HG03196 (cell line): Measurements from ENCODE around the gene VAMP3.

Experiments used
- ATAC-seq: cut with Tn5 transposase; IDR thresholded peaks from one replicate; pipeline ENCODE4 v1.9.1; 2021; ENCODE audit not compliant: unreplicated experiment

Gene VAMP3, protein sequence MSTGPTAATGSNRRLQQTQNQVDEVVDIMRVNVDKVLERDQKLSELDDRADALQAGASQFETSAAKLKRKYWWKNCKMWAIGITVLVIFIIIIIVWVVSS

DNA sequence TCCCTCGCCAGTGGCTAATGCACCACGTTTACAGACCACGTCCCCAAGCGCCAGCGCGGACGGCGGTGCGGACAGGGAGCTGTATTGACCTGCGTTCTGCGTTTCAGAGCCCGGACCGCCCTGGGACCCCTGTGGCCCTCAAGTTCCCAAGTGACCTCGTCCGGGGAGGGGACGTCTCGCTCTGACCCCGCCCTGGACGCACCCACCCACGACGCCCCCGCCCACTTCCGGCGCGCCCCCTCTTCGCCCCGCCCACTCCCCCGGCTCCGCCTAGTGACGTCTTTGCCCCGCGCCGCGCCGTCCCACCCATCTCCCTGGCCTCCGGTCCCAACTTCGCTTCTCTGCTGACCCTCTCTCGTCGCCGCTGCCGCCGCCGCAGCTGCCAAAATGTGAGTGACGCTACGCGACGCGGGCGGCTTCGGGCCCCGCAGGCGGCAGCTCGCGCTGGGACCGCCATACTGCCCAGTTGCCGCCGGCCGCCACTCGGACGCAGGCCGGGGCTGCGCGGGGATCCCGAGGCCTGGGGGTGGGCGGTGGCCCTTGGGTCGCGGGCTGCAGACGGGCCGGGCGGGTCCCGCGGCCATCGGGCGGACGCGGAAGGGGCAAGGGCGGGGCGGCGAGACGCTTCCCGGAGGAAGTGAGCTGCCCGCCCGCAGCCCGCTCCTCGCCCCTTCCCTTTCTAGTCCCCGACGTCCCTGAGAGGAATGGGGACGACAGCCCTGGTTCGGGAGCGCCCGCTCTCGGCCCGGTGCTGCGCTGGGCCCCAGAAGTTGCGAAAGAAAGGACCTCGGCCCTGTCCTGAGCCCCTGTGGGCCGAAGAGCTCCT is at the start of gene VAMP3:
Gene VAMP3, plus strand, starts transcription at position 300 of the 826 bp plus-strand sequence. Its CDS starts 88 bp downstream, at position 388.
- peak; percentile 68 for ATAC-seq

DNA sequence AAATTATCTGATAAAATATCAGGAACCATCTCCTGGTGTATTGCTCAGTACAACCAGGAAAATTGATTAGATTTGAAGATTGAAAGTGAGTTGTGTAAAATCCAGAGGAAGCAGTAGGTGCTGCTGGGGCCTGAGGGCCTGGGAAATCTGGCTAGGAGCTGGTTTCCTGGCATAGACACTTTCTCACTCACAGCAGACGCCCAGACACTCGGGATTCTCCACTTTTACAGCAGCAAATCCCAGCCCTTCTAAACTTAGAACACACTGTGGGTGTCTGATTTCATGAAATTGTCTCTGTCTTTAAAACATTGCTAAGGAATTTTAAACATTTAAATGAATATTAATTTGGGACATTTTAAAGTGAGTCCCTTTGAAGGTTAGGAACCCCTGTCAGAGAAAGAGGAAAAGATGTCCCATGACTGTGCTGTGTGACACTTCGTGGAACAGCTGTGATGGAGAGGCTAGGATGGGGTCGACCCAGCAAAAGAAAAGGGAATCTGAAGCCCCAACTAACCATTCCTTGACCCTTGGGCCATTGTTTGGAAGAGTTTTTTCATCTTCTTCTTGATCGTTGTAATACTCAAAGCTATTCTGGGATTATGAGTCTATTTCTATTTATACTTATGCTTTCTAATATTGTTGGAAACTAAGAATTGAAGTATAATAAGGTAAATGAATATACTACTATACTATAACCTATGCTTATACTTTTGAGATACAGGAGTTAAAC is 49.0 kb upstream of the VAMP3 start:
- no peak for ATAC-seq

DNA sequence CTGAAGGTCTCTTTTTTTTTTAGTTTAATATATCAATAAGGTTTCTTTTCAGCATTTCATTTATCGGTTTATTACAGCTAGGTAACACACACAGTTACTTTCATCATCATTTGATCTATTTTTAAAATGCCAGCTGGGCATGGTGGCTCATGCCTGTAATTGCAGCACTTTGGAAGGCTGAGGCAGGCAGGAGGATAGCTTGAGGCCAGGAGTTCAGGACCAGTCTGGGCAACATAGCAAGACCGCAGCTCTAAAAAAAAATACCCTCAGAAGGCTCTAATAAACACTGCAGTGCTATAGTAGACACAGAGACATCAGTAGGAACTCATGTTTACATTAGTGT is 48.5 kb upstream of the VAMP3 start:
- ATAC-seq: no peak

DNA sequence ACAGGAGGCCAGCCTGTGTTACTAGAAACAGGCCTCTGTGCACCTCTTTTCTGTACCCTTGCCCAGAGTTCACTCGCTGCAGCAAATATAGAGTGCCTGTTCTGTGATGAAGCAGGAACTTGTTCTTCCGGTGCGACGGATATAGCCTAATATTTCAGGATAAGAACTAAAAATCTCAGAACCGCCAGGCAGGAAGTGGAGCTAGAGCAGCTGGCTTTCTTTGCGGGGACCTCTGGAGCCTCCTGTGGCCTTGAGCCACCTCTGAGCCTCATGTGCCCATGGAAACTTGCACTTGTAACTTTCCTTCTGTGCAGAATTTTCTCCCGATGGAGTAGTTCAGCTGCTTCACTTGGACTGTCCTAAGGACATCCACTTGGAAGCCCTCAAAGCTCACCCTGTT is 44.5 kb upstream of the VAMP3 start:
- no peak for ATAC-seq

DNA sequence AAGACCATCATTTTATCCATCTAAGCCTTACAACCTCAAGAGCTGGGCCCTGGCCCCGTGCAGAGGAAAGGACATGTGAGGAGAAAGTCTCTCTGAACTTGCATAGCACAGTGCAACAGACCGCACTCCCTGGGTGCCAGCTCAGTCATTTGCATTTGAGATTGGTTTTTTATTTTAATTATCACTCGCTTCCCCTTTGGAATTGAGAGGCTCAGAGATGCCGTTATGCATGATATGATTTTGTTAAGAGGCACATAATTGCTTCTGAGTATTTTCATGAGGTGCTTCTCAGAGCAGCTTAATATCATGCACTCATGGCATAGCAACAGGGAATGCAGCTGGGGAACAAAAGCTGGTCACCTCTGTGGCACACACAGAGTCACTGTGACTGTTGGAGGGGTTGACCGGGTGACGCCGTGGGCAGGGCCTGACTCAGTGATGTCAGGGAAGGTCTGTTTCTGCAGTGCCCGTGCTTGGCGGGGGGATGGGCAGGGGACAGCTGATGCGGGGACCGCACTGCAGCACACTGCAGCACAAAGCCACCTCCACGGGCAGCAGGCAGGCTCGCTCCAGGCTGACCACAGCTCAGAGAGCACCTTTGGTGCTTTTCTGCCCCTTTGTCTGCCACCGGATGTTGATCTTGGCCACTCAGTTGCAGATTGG is 43.2 kb upstream of the VAMP3 start:
- ATAC-seq: no peak

DNA sequence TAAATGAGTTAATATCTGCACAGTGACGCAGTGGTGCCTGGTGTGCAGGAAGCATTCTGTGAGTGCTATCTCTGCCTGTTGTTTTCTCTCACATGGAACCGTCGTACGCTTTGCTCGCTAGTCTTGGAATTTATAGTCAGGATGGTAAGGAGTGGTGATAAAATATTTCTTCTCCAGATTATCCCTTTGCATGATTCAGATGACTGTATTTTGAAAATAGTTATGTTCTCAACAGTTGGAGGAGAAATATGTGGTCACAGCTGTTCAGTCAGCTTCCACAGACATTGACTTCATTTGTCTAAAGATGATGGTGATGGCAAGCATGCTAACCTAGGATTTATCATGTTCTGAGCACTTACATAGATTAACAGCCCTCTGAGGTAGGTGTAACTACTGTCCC is 41.3 kb upstream of the VAMP3 start:
- ATAC-seq: no peak

DNA sequence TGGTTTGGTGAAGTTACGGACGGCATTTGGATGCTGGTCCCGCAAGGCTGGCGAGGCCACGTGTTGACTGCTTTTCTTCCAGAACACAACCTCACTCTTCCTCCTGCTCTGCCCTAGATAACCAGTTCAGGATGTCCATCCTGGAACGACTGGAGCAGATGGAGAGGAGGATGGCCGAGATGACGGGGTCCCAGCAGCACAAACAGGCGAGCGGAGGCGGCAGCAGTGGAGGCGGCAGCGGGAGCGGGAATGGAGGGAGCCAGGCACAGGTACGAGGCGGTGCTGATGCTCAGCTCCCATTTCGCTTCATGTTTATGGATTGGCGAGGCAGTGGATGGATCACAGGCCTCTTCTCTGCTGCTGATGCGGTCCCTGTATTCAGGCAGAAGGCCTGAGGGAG is 38.8 kb upstream of the VAMP3 start:
- no peak for ATAC-seq

DNA sequence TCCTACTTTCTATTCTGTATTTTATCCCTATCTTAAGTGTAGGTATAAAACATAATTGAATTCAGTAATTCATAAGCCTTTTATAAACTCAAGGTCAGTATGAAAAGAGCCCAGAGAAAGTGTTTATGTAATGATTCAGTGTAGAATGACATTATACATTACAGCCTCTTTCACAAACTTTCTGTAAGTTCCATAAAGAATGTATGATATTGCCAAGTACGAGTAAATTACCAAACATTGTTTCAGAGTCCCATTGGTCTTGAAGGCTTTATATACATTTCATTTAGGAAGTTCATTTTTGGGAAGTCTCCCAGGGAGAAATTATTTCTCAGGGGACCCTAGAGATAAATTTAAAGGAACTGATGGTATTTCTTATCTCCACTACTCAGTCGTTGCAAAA is 37.8 kb upstream of the VAMP3 start:
- ATAC-seq: no peak

DNA sequence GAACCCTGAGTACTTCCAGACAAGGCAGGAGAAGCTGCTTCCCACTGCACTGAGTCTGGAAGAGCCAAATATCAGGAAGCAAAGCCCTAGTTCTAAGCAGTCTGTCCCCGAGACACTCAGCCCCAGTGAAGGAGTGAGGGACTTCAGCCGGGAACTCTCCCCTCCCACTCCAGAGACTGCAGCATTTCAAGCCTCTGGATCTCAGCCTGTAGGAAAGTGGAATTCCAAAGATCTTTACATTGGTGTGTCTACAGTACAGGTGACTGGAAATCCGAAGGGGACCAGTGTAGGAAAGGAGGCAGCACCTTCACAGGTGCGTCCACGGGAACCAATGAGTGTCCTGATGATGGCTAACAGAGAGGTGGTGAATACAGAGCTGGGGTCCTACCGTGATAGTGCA is 33.1 kb upstream of the VAMP3 start:
- no peak for ATAC-seq

DNA sequence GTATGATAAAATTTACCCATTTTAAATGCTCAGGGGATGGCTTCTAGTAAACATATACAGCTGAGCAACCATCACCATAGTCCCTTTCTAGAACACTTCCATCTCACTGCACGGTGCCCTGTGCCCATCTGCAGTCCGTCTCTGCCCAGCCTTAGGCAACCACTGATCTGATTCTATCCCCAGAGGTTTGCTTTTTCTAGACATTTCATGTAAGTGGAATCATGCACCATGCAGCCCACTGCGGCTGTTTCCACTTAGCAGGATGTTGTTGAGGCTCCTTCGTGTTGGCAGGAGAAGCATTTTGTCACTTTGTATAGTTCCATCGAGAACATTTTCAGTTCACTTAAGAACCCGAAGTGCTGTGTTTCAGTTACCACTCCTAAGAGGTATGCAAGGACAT is 27.8 kb upstream of the VAMP3 start:
- ATAC-seq: no peak

DNA sequence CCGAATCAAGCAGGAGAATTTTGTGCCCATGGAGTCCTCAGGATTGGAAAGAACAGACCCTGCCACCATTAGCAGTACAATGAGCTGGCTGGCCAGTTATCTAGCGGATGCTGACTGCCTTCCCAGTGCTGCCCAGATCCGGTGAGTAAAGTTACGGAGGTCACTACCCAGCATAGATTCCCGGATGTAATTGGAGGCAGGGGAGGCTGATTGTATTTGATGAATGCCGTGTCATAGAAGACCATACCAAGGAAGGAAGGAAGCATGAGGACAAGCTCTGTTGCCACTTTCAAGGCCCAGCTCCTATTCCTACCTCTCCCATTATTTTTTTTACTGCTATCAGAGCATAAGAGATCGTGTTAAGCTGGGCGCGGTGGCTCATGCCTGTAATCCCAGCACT is 26.2 kb upstream of the VAMP3 start:
- ATAC-seq: no peak

DNA sequence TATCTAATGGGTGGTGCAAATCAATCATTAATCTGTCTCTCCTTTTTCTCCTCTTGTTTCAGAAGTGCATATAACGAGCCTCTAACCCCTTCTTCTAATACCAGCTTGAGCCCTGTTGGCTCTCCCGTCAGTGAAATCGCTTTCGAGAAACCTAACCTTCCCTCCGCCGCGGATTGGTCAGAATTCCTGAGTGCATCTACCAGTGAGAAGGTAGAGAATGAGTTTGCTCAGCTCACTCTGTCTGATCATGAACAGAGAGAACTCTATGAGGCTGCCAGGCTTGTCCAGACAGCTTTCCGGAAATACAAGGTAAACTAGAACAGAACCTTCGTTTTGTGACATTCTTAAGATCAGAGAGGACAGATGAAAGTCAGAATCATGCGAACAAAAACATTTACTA is 25.3 kb upstream of the VAMP3 start:
- no peak for ATAC-seq

DNA sequence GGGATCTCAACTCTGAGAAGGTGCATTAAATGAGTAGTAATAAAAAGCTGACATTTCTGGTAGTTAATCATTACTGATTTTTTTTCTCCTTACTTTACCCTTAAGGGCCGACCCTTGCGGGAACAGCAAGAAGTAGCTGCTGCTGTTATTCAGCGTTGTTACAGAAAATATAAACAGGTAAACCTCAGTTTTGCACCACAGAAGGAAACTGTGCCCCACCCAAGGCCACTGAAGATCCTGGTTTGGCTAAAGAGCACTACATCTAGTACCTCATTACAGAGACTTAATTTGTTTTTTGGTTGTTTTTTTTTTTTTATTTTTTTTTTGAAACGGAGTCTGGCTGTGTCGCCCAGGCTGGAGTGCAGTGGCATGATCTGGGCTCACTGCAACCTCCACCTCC is 23.5 kb upstream of the VAMP3 start:
- no peak for ATAC-seq

DNA sequence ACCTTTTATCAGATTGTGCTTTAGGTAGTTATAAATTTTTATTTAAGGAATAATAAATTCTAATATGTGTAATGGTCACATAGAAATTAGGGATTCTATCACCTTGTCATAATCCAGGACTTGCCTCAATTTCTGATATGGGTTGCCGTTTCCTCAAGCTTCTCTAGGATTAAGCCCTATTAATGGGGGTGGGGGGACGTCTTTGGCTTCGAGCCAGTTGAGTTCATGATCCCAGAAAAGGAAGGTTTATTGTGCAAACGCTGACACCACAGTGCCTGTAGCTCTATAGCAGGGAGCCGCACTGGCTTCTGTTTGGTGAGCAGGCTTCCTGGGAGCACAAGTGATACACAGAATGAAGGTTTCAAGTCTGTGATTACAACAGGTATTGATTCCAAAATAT is 22.0 kb upstream of the VAMP3 start:
- no peak for ATAC-seq

DNA sequence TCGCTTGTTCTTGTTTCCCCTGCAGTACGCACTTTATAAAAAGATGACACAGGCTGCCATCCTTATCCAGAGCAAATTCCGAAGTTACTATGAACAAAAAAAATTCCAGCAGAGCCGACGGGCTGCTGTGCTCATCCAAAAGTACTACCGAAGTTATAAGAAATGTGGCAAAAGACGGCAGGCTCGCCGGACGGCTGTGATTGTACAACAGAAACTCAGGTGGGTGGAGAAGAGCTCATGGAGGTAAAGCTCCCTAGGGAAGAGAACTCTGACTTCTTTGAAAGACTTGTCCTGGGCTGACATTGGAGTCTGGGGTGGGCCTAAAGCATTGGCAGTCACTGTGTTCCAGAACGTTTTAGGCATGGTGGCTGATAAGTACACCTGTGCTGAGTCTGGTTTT is 19.9 kb upstream of the VAMP3 start:
- no peak for ATAC-seq

DNA sequence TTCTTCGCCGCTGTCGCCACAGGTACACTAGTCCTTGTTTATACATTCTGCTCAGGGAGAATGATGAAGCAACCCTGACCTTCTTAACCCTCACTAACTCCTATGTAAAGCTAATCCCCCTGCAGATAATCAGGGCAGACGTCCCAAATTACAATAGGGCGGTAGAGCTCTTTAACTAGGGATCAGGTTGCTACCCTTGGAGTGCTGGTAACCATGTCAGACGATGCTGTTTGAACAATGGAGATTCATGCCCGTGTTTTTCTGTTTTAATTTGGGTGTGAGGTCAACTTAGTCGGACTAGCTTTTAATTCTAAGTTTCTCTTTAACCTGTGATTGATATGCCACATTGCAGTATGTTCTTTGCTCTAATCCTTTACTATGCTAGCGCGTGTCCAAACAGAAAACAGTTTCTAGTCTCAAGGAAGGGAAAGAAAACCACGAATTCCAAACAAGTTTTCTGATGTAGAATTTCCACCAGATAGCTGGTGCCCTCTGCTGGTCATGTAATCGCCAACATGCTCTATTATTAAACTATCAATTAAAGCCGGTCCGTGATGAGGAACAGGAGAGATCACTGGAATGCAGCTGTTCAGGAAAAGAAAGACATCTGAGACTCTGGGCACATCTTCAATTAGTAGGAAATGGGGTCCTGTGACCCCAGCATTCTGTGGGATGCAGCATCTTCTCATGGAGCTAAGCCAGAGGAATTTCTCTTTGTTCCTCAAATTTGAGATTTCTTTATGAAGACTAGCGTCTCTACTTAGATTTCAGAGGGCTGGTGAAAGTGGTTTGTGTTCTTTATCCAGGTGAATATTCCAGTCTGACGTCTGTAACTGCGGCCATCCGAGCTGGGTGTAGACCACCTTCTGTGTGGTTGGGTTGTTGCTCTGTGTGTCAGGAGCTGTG is 18.3 kb upstream of the VAMP3 start:
- no peak for ATAC-seq

DNA sequence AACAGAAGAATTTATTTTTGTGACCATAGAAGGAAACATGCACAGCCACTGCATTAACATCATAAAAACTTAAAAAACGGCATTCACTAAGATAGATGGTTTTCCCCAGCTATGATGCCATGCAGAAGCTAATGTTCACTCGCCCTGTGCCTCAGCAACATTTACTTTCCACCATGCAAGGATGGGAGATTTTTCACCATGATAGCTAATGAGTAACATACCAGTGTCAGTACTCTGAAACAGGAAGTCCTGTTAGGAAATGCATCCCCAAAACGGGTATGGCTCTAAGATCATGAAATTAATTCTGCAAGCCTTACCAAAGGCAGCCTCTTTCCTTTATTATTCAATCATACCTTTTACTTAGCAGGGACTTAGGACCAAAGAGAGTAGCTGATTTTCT is 17.5 kb upstream of the VAMP3 start:
- ATAC-seq: no peak

DNA sequence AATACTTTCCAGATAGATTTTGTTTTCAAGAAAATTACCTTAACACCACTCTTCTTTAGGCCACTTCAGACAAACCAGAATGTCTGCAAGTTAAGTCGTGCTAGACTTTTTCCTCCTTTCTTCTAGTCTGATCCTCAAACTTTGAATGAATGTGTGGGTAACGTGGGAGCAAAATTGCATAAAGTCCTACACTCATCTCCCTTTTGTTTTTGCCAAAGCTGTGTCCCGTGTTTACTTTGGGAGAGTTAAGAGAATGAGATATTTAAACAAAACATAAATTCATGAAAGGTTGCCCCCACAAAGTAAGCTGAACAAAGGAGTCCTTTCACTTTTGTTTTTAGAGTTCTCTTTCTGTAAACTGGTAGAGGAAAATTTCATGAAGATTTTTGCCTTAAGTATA is 16.9 kb upstream of the VAMP3 start:
- ATAC-seq: no peak

DNA sequence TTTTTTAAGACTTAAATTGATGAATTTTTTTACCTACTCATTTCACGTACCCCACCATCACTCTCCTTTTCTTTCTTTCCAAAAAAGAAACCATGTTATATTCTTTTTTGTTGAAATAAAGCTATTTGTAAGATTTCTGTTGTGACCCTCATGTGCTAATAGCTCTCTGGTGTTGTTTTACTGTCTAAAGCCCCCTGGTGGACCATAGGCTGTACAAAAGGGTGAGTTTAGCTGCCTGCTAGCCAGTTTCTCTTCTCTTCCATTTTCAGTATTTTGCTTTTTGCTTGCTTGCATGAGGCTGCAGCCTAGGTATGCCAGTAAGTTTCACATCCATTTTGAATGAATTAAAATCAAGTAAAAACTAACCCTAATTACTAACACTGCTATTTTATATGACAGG is 15.6 kb upstream of the VAMP3 start:
- no peak for ATAC-seq

DNA sequence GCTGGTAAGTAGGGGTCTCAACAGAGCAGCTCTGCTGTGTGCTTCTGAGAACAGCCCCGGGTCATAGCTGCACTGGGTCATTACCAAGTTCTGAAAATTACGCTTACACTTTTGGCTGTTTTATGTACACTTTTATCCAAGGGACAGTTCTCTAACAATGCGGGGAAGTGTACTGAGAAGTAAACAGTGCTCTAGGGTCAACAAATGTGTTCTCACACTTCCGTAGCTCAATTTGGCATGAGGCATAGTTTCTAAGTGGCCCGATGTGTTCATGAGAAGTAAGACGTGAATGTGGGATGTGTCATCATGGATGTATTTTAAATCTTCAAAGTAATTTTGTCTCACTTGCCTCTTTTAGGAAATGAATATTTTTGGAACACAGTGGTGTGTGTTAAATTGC is 10.9 kb upstream of the VAMP3 start:
- ATAC-seq: no peak

DNA sequence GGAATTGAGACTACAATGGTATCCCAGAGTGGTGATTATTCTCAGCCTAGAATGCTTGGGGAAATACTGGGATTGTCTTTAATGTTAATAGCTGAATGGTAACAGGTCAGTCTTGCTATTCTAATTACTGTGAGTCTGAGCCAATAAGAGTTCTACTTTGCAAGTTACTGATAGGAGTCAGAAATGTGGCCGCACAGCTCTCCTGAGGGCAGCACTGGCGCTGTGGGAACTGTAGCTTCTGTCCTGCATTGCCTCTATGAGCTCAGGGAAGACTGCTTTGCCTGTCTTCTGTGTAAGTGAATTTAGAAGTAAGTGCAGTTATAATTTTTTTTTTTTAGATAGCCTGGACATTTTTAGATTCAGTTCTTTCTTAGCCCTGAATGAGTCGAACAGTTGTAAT is 10.0 kb upstream of the VAMP3 start:
- ATAC-seq: no peak
